Activated T-cell treated with anti-CD3 and anti-CD28 coated beads, Interleukin-2, amount 50 U/mL, for 72 hours (primary cell): ENCODE data around the gene H6PD. TPM values are rescaled to one million over a fixed set of nuclear protein-coding genes. Genes with fewer than 3 reads are reported as not detected.

Experiments
- ATAC-seq, 2 donors: fragments of 150-1000 bp; cut with Tn5 transposase; replicated peaks in 1 of 2; 2 replicates each; pipeline ENCODE4 v1.10.0; 2021; ENCODE audit warnings: moderate library complexity in 2 of 2, mild to moderate bottlenecking in 1 of 2
- DNase-seq, 2 donors: peaks; one replicate each; pipeline ENCODE4 v3.0.0; 2021 to 2022; ENCODE audit warnings: mixed read lengths in 1 of 2
- H3K27ac Mint-ChIP-seq: one replicate; pipeline ENCODE4 v1.8.0; 2022; ENCODE audit warnings: mild to moderate bottlenecking, moderate library complexity, mixed read lengths
- H3K27me3 Mint-ChIP-seq: one replicate; pipeline ENCODE4 v1.8.0; 2022; ENCODE audit warnings: low read depth, mixed read lengths
- H3K36me3 Mint-ChIP-seq, 2 donors: one replicate each; pipeline ENCODE4 v1.8.0; 2022; ENCODE audit warnings: mixed read lengths in 2 of 2, mild to moderate bottlenecking in 1 of 2; ENCODE audit not compliant: insufficient read depth in 2 of 2
- H3K4me1 Mint-ChIP-seq: one replicate; pipeline ENCODE4 v1.8.0; 2022; ENCODE audit warnings: low read depth, mixed read lengths
- H3K4me3 Mint-ChIP-seq, 2 donors: one replicate each; pipeline ENCODE4 v1.8.0; 2022; ENCODE audit warnings: mild to moderate bottlenecking in 2 of 2, mixed read lengths in 2 of 2, moderate library complexity in 2 of 2
- H3K9me3 Mint-ChIP-seq, 2 donors: one replicate each; pipeline ENCODE4 v1.8.0; 2022; ENCODE audit warnings: mixed read lengths in 2 of 2
- total RNA-seq, 2 donors: library from RNA; stranded (reverse); gene quantifications; one replicate each; pipeline ENCODE4 v1.2.3, GENCODE V29; 2022

Gene H6PD
- total RNA-seq, result 10 to 100 TPM; 20.2 to 21.0 TPM

GRCh38 chr1:9234223-9235095 is at the start of gene H6PD:
TSS of gene H6PD (plus strand) at chr1:9234774. CDS start at chr1:9244935, 10,161 bp downstream.
- H3K9me3 Mint-ChIP-seq, result no peaks in the 10 kb centered on the region
- ATAC-seq, result peak; percentile 84
- peak within 1 kb of the TSS; percentile 93 for H3K27ac Mint-ChIP-seq
- H3K27me3 Mint-ChIP-seq, result no peaks in the 10 kb centered on the region
- peak within 1 kb of the TSS; percentile 94 for H3K4me3 Mint-ChIP-seq
- H3K4me1 Mint-ChIP-seq, result peaks cover 63% of the 10 kb centered on the region
- peaks cover 0 to 1% of the 10 kb centered on the region in 2 donors for H3K36me3 Mint-ChIP-seq
- peak; percentile 82 to 88 for DNase-seq

- Mint-ChIP-seq H3K27ac (no peak overlapping the region), H3K4me3 (no peak overlapping the region), H3K36me3 (peaks cover 0 to 6% of the 10 kb centered on the region in 2 donors), H3K4me1 (peaks cover 10% of the 10 kb centered on the region), H3K27me3 (peaks cover 49% of the 10 kb centered on the region), H3K9me3 (no peaks in the 10 kb centered on the region)
- no peak for ATAC-seq
- DNase-seq, result no peak
Measured at GRCh38 chr1:9186082-9186859, 48.3 kb upstream of the H6PD start.

GRCh38 chr1:9187004-9187403 is 47.6 kb upstream of the H6PD start:
- Mint-ChIP-seq H3K9me3 (no peaks in the 10 kb centered on the region), H3K27me3 (peaks cover 49% of the 10 kb centered on the region), H3K4me3 (no peak overlapping the region), H3K36me3 (no peaks in the 10 kb centered on the region), H3K27ac (no peak overlapping the region), H3K4me1 (peaks cover 5% of the 10 kb centered on the region)
- DNase-seq (no peak), ATAC-seq (no peak)

GRCh38 chr1:9190234-9190633 is 44.3 kb upstream of the H6PD start:
- Mint-ChIP-seq H3K4me1 (peaks cover 5% of the 10 kb centered on the region), H3K36me3 (no peaks in the 10 kb centered on the region), H3K27ac (no peak overlapping the region), H3K4me3 (no peak overlapping the region), H3K27me3 (peaks cover 49% of the 10 kb centered on the region), H3K9me3 (no peaks in the 10 kb centered on the region)
- ATAC-seq (no peak), DNase-seq (no peak)

DNA sequence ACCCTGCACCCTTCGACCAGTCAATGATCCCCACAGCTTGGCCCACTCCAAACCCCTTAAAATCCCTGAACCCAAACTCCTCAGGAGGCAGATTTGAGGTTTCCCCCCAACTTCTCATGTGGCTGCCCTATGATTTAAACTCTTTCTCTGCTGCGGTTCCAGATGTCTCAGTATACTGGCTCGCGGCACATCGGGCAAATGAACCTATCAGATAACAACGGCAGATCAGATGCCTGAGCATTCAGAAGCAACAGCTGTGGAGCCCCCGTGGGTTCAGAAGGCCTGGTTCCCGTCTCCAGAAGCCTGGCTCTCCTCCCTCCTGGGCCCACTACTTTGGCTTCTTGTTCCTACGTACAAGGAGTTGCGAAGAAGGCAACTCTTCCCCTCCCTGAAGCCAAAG is 43.3 kb upstream of the H6PD start:
- DNase-seq (no peak), ATAC-seq (no peak)
- Mint-ChIP-seq H3K27me3 (peaks cover 41% of the 10 kb centered on the region), H3K27ac (no peak overlapping the region), H3K4me1 (peaks cover 12% of the 10 kb centered on the region), H3K4me3 (no peak overlapping the region), H3K36me3 (no peaks in the 10 kb centered on the region), H3K9me3 (no peaks in the 10 kb centered on the region)

GRCh38 chr1:9192578-9193232 is 41.9 kb upstream of the H6PD start:
- peaks cover 14% of the 10 kb centered on the region for H3K4me1 Mint-ChIP-seq
- ATAC-seq (no peak), DNase-seq (no peak)
- no peaks in the 10 kb centered on the region for H3K36me3 Mint-ChIP-seq
- H3K27ac Mint-ChIP-seq, result no peak overlapping the region
- H3K27me3 Mint-ChIP-seq, result peaks cover 48% of the 10 kb centered on the region
- no peaks in the 10 kb centered on the region for H3K9me3 Mint-ChIP-seq
- no peak overlapping the region for H3K4me3 Mint-ChIP-seq

GRCh38 chr1:9193233-9193625 is 41.3 kb upstream of the H6PD start:
- Mint-ChIP-seq H3K27me3 (peaks cover 53% of the 10 kb centered on the region), H3K4me3 (no peak overlapping the region), H3K27ac (no peak overlapping the region), H3K9me3 (no peaks in the 10 kb centered on the region), H3K4me1 (peaks cover 14% of the 10 kb centered on the region), H3K36me3 (no peaks in the 10 kb centered on the region)
- no peak for ATAC-seq
- no peak for DNase-seq

DNA sequence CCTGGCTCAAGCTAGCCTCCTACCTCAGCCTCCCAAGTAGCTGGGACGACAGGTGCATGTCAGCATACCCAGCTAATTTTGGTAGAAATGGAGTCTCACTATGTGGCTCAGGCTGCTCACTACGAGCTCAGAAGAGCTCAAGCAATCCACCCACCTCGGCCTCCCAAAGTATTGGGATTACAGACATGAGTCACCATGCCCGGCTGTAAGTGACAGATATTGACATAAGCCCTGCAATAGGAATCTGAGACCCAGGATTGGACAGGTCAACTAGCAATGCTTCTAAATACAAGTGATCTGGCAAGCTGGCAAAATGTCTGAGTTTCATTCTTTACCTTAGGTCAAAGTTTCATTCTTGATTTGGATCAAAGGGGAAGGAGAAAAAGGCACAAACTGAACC is 40.5 kb upstream of the H6PD start:
- Mint-ChIP-seq H3K36me3 (no peaks in the 10 kb centered on the region), H3K9me3 (no peaks in the 10 kb centered on the region), H3K4me1 (peaks cover 14% of the 10 kb centered on the region), H3K4me3 (no peak overlapping the region), H3K27me3 (peaks cover 59% of the 10 kb centered on the region), H3K27ac (no peak overlapping the region)
- no peak for DNase-seq
- no peak for ATAC-seq

- H3K27me3 Mint-ChIP-seq, result peaks cover 63% of the 10 kb centered on the region
- H3K9me3 Mint-ChIP-seq, result no peaks in the 10 kb centered on the region
- no peak for ATAC-seq
- peaks cover 22% of the 10 kb centered on the region for H3K4me1 Mint-ChIP-seq
- DNase-seq, result no peak
- no peaks in the 10 kb centered on the region for H3K36me3 Mint-ChIP-seq
- H3K27ac Mint-ChIP-seq, result no peak overlapping the region
- no peak overlapping the region for H3K4me3 Mint-ChIP-seq
Measured at GRCh38 chr1:9195651-9196050, 38.9 kb upstream of the H6PD start.

GRCh38 chr1:9196129-9197040 is 38.2 kb upstream of the H6PD start:
- Mint-ChIP-seq H3K4me1 (peaks cover 29% of the 10 kb centered on the region), H3K4me3 (peak overlapping the region in 1 of 2 donors; percentile 5), H3K9me3 (no peaks in the 10 kb centered on the region), H3K27ac (no peak overlapping the region), H3K27me3 (peaks cover 63% of the 10 kb centered on the region), H3K36me3 (no peaks in the 10 kb centered on the region)
- ATAC-seq (peak; percentile 75 to 86), DNase-seq (peak; percentile 72 to 75)

- Mint-ChIP-seq H3K27ac (no peak overlapping the region), H3K36me3 (no peaks in the 10 kb centered on the region), H3K9me3 (no peaks in the 10 kb centered on the region), H3K4me1 (peaks cover 39% of the 10 kb centered on the region), H3K4me3 (peak overlapping the region in 1 of 2 donors; percentile 5), H3K27me3 (peaks cover 63% of the 10 kb centered on the region)
- ATAC-seq (no peak), DNase-seq (no peak)
Measured at GRCh38 chr1:9197186-9198099, 37.1 kb upstream of the H6PD start.
